ENCODE results near the gene KDM5B. TPM values are rescaled to one million over a fixed set of nuclear protein-coding genes. Genes with fewer than 3 reads are reported as not detected.

The KDM5B gene
- total and polyA plus RNA-seq, 2 of the 8 experiments (the other 6 are each of a cell fraction or from before 2014, with no cell fraction given), result 73.3 to 210 TPM

- 6% methylated on average over 27 of the region's 64 CpGs; no CpG with 5 or more reads in 1 of the 2 experiments for WGBS, 2 experiments (ENCODE audit: extremely low coverage in 1 of 2, insufficient coverage in 1 of 2, insufficient read length in 1 of 2, insufficient replicate concordance in 2 of 2, low coverage in 1 of 2, low lambda C conversion rate in 2 of 2, missing lambda C conversion rate in 1 of 2)
- H4K8ac ChIP-seq (ENCODE audit: extremely low read depth, insufficient read depth, low read length), result peak within 1 kb of the TSS; percentile 80; the same call in 1 of the 2 replicates
- H2AK5ac ChIP-seq (ENCODE audit: low read depth, low read length), result no peak within 1 kb of the TSS
- H3K23ac ChIP-seq (ENCODE audit: insufficient read length), result no peak within 1 kb of the TSS
- no peak within 1 kb of the TSS for H2BK15ac ChIP-seq (ENCODE audit: low read length)
- no peaks in the 10 kb centered on the region for H3K36me3 ChIP-seq (ENCODE audit: control insufficient read depth in 2 of 4, insufficient read depth in 4 of 4, low read length in 3 of 4)
- peaks cover 12% of the 10 kb centered on the region; the same call in 1 of the 2 replicates for H3K23me2 ChIP-seq (ENCODE audit: low read depth, low read length)
- FAIRE-seq (no peak), DNase-seq (ENCODE audit: low read depth in 1 of 2, low spot score in 2 of 2) (peak in 1 of 2 experiments; percentile 81)
- H2BK5ac ChIP-seq (ENCODE audit: low read depth, low read length), result peak within 1 kb of the TSS; percentile 24; the same call in 1 of the 2 replicates
- POLR2A ChIA-PET (ENCODE audit: partially characterized antibody), result interaction anchor here (0.9 to 1.2 kb wide), 5 partner anchors 9 to 57 kb away, joined by 3 to 4 read pairs (median 3); no protein-coding TSS in a partner anchor
- H3K27me3 ChIP-seq (replicated peaks in 1 of 4; ENCODE audit: control insufficient read depth in 3 of 4, extremely low read depth in 1 of 4, insufficient read depth in 3 of 4, low read length in 3 of 4), result peaks cover 0 to 30% (median 19%) of the 10 kb centered on the region in 4 experiments; a peak in 5 of 7 replicates
- no peak within 1 kb of the TSS for H3K56ac ChIP-seq (replicated peaks; ENCODE audit: insufficient read length, low read depth, low read length)
- no peaks in the 10 kb centered on the region for H3K79me1 ChIP-seq (ENCODE audit: low read depth, low read length)
- H3K14ac ChIP-seq (ENCODE audit: insufficient read length), result no peak within 1 kb of the TSS
- peak within 1 kb of the TSS in 2 of 4 experiments; percentile 47 to 59; a peak in 3 of 7 replicates for H3K9ac ChIP-seq (replicated peaks in 1 of 4; ENCODE audit: extremely low read depth in 1 of 4, low read depth in 3 of 4, low read length in 3 of 4)
- no peaks in the 10 kb centered on the region for H3K9me3 ChIP-seq (ENCODE audit: insufficient read depth in 2 of 2, low read depth in 1 of 2, low read length in 1 of 2)
- CTCF ChIA-PET (ENCODE audit: partially characterized antibody), result interaction anchor here (0.5 to 14.0 kb wide), 13 partner anchors 9 to 372 kb away, joined by 3 to 180 read pairs (median 3); no protein-coding TSS in a partner anchor
- H3K4ac ChIP-seq (replicated peaks; ENCODE audit: insufficient read length, low read depth, low read length), result no peak within 1 kb of the TSS
- H2BK120ac ChIP-seq (replicated peaks; ENCODE audit: low read depth, low read length), result no peak within 1 kb of the TSS
- peak within 1 kb of the TSS; percentile 25; the same call in 1 of the 2 replicates for H2BK20ac ChIP-seq (ENCODE audit: low read length)
- no peaks in the 10 kb centered on the region for H3K79me2 ChIP-seq (ENCODE audit: control insufficient read depth in 1 of 2, insufficient read depth in 2 of 2, low read length in 2 of 2)
- H3K18ac ChIP-seq (ENCODE audit: extremely low read depth, low read length), result peak within 1 kb of the TSS; percentile 83
- H2AFZ ChIP-seq (ENCODE audit: low read length), result no peak within 1 kb of the TSS
- H4K20me1 ChIP-seq (replicated peaks in 1 of 2; ENCODE audit: control insufficient read depth in 1 of 2, insufficient read depth in 2 of 2, low read length in 2 of 2), result no peaks in the 10 kb centered on the region
- peak within 1 kb of the TSS; percentile 82 to 85 for H3K4me2 ChIP-seq (ENCODE audit: insufficient read depth in 1 of 2, low read depth in 2 of 2, low read length in 2 of 2)
- peak within 1 kb of the TSS; percentile 42 to 86 (median 66) for H3K4me3 ChIP-seq (ENCODE audit: extremely low read depth in 1 of 4, insufficient read depth in 2 of 4, low read depth in 3 of 4, low read length in 4 of 4)
- peak within 1 kb of the TSS; percentile 27 for H4K91ac ChIP-seq (replicated peaks; ENCODE audit: insufficient read length, low read length)
- no peak within 1 kb of the TSS for H3K27ac ChIP-seq (ENCODE audit: low read depth, low read length)
- H2BK12ac ChIP-seq (ENCODE audit: low read depth, low read length), result peak within 1 kb of the TSS; percentile 60; the same call in 1 of the 2 replicates
- H3K4me1 ChIP-seq (replicated peaks in 1 of 4; ENCODE audit: control insufficient read depth in 3 of 4, insufficient read depth in 4 of 4, low read length in 3 of 4), result peaks cover 10 to 30% (median 21%) of the 10 kb centered on the region in 4 experiments
- H4K5ac ChIP-seq (ENCODE audit: insufficient read length, low read depth, low read length), result no peak within 1 kb of the TSS
- TF ChIP-seq SIN3A (conservative IDR thresholded peaks at IDR 0.05 in 1 of 2, IDR thresholded peaks at IDR 0.05 in 1 of 2; ENCODE audit: low read depth in 1 of 2, low read length in 2 of 2) (peak in 1 of 2 experiments; percentile 39; a peak in 1 of 4 replicates), ASH2L (IDR thresholded peaks at IDR 0.05; ENCODE audit: low read length) (peak; percentile 76), MAFK (IDR thresholded peaks at IDR 0.05; ENCODE audit: low read depth, low read length) (peak; percentile 69; the same call in 1 of the 2 replicates), CTBP2 (IDR thresholded peaks at IDR 0.05; ENCODE audit: borderline replicate concordance, insufficient read depth, insufficient read length, low read length) (peak; percentile 63), TAF1 (IDR thresholded peaks at IDR 0.05; ENCODE audit: low read depth, low read length) (0 out of 2 replicates have a peak, but pooled peaks have one; percentile 33), CHD2 (IDR thresholded peaks at IDR 0.05; ENCODE audit: low read length) (no peak), TEAD4 (IDR thresholded peaks at IDR 0.05; ENCODE audit: low read depth, low read length) (no peak), POU5F1 (IDR thresholded peaks at IDR 0.05; ENCODE audit: low read depth, low read length) (no peak), TBP (IDR thresholded peaks at IDR 0.05; ENCODE audit: low read depth, low read length) (peak; percentile 14; the same call in 1 of the 2 replicates), RXRA (IDR thresholded peaks at IDR 0.05; ENCODE audit: insufficient read depth, low read depth, low read length) (no peak)
These were observed 97.9 kb downstream of the KDM5B start, which contains the start of gene SYT2 for GRCh38 chr1:202710070-202711045. TSS of gene SYT2 (minus strand) at chr1:202710454. CDS start at chr1:202605772, 104,682 bp downstream.

Measured in H1 (cell line).